HEK293T (cell line): ENCODE data around the gene MPP3.

Experiments
- CTCF ChIA-PET: fragments of 350-600 bp; formaldehyde crosslinking; extraction: SDS; loops from one replicate; lab custom pipeline; 2021; ENCODE audit warnings: antibody characterized with exemption, inconsistent platforms; lab: Yijun Ruan, JAX
- POLR2A ChIA-PET: fragments of 350-600 bp; formaldehyde crosslinking; extraction: SDS; loops from one replicate; lab custom pipeline; 2020; ENCODE audit warnings: antibody characterized with exemption, inconsistent platforms; lab: Yijun Ruan, JAX
- DNase-seq: peaks from one replicate; pipeline ENCODE4 v3.0.0; 2012; ENCODE audit warnings: mixed read lengths; ENCODE audit errors: extremely low spot score
- ARNT ChIP-seq: fragments of 450-650 bp; IDR thresholded peaks from 2 replicates; pipeline ENCODE4 v1.6.1; 2017; ENCODE audit warnings: mild to moderate bottlenecking
- BHLHE40 ChIP-seq: fragments of 450-650 bp; IDR thresholded peaks from 2 replicates; pipeline ENCODE4 v1.6.1; 2016; ENCODE audit warnings: mild to moderate bottlenecking, moderate library complexity, borderline replicate concordance
- CTBP1 ChIP-seq: fragments of 450-650 bp; IDR thresholded peaks from 2 replicates; pipeline ENCODE4 v1.6.1; 2016; ENCODE audit warnings: borderline replicate concordance
- ELF4 ChIP-seq: fragments of 450-650 bp; IDR thresholded peaks from 2 replicates; pipeline ENCODE4 v1.6.1; 2017; ENCODE audit warnings: antibody characterized with exemption
- FOXA1 ChIP-seq: fragments of 450-650 bp; IDR thresholded peaks from 2 replicates; pipeline ENCODE4 v1.6.1; 2016; ENCODE audit warnings: mild to moderate bottlenecking
- FOXK2 ChIP-seq: fragments of 450-650 bp; IDR thresholded peaks from 2 replicates; pipeline ENCODE4 v1.6.1; 2016; ENCODE audit warnings: mild to moderate bottlenecking
- FOXM1 ChIP-seq: fragments of 450-650 bp; IDR thresholded peaks from 2 replicates; pipeline ENCODE4 v1.6.1; 2017; ENCODE audit warnings: mild to moderate bottlenecking, borderline replicate concordance
- HDGF ChIP-seq: fragments of 450-650 bp; IDR thresholded peaks from 2 replicates; pipeline ENCODE4 v1.6.1; 2017; ENCODE audit warnings: antibody characterized with exemption, borderline replicate concordance
- L3MBTL2 ChIP-seq: fragments of 450-650 bp; conservative IDR thresholded peaks from 2 replicates; pipeline ENCODE4 v1.6.1; 2016; ENCODE audit warnings: mild to moderate bottlenecking
- LEF1 ChIP-seq: fragments of 450-650 bp; IDR thresholded peaks from 2 replicates; pipeline ENCODE4 v1.6.1; 2017; ENCODE audit warnings: mild to moderate bottlenecking, borderline replicate concordance
- NFRKB ChIP-seq: fragments of 450-650 bp; IDR thresholded peaks from 2 replicates; pipeline ENCODE4 v1.6.1; 2016; ENCODE audit warnings: mild to moderate bottlenecking, moderate library complexity
- SP1 ChIP-seq: fragments of 450-650 bp; IDR thresholded peaks from 2 replicates; pipeline ENCODE4 v1.6.1; 2017
- SUZ12 ChIP-seq: fragments of 450-650 bp; IDR thresholded peaks from 2 replicates; pipeline ENCODE4 v1.6.1; 2016; ENCODE audit warnings: mild to moderate bottlenecking
- TARDBP ChIP-seq: fragments of 450-650 bp; IDR thresholded peaks from 2 replicates; pipeline ENCODE4 v1.6.1; 2016
- ZNF384 ChIP-seq: fragments of 450-650 bp; IDR thresholded peaks from 2 replicates; pipeline ENCODE4 v1.6.1; 2016
- TF ChIP-seq, protein P1 (sequence below): fragments of 450-650 bp; IDR thresholded peaks from 2 replicates; pipeline ENCODE4 v1.6.1; 2016

MPP3 gene

DNA sequence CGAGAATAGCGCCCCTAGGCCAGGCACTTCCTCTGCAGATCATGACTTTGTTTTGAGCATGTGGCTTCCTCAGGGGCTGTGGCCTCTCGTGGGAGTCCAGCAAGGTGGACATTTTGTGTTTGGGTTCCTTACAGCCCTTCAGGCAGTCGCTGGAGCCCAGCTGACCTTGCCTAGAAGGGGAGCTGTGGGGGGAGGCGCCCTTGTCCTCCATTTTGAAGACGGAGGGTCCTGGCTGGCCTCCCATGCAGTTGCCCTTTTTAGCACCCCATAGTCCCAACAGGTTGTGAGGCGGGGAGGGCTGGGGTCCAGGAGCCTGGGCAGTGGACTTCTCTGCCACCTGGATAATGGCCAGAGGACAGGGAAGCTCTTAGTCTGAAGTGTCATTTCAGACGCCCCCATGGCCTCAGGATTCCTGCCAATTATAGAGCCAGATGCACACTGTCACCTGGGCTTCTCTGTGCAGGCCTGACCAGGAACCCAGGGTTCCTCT, 75.7 kb downstream of the MPP3 start:
- DNase-seq, result no peak
- TF ChIP-seq BHLHE40 (no peak), CTBP1 (no peak), ARNT (no peak), ELF4 (no peak), HDGF (no peak), FOXM1 (no peak), SP1 (no peak), SUZ12 (no peak), ZNF384 (no peak), LEF1 (no peak), NFRKB (no peak)
- TF ChIP-seq, protein P1, sequence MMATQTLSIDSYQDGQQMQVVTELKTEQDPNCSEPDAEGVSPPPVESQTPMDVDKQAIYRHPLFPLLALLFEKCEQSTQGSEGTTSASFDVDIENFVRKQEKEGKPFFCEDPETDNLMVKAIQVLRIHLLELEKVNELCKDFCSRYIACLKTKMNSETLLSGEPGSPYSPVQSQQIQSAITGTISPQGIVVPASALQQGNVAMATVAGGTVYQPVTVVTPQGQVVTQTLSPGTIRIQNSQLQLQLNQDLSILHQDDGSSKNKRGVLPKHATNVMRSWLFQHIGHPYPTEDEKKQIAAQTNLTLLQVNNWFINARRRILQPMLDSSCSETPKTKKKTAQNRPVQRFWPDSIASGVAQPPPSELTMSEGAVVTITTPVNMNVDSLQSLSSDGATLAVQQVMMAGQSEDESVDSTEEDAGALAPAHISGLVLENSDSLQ, result no peak
- ChIA-PET POLR2A (interaction anchor here (0.8 kb wide), 1 partner anchor 44 kb away, joined by 5 read pairs; no protein-coding TSS in a partner anchor), CTCF (interaction anchor here (7.1 kb wide), 1 partner anchor 64 kb away, joined by 118 read pairs; no protein-coding TSS in a partner anchor)

DNA sequence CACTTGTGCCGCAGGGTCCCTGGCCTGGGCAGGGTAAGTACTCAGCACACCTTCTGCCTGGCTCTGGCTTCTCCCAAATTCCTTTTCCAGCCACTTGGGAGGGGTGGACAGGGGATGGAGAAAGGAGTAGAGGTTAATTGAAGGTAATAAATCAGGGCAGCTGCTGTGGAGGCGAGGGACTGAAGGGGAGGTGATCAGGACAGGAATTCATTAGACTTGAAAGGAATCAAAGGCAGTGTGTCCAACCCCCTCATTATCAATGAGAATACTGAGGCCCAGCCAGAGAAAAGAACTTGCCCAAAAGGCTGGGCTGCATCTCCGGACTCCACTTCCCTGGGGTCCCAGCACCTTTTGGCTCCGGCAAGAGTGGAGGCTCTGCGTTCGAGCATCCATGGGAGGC, 76.7 kb downstream of the MPP3 start:
- CTCF ChIA-PET, result interaction anchor here (0.6 to 7.1 kb wide), 2 partner anchors 10 to 63 kb away, joined by 3 to 118 read pairs; no protein-coding TSS in a partner anchor
- TF ChIP-seq HDGF (no peak), BHLHE40 (no peak), FOXA1 (no peak), FOXM1 (no peak), ELF4 (no peak), ARNT (no peak), LEF1 (no peak), SP1 (no peak), CTBP1 (no peak), SUZ12 (no peak), ZNF384 (no peak), FOXK2 (no peak), L3MBTL2 (no peak), TARDBP (no peak), NFRKB (no peak)
- TF ChIP-seq, protein P1, result no peak
- DNase-seq, result no peak
- POLR2A ChIA-PET, result no interaction called here

DNA sequence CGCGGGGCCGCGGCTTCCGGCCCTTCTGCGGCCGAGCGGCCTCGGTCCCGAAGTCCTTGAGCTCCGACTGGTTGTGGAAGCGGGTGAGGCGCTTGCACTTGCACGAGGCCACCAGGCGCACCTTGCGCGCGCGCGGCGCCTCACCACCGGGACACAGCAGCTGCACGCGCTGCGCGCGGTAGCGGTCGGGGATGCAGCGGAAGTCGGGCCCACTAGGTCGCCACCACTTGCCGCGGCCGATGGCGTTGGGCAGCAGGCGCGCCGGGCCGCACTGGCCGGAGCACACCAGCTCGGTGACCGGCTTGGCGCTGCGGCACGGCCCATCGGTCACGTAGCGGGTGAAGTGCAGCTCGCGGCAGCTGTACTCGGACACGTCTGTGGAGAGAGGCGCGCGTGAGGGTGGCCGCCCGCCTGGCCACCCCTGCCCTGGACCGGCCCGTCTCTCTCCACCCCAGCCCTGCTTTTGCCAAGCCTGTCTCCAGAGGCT, 77.5 kb downstream of the MPP3 start:
- POLR2A ChIA-PET, result no interaction called here
- CTCF ChIA-PET, result interaction anchor here (0.6 kb wide), 1 partner anchor 210 kb away, joined by 4 read pairs; no protein-coding TSS in a partner anchor
- no peak for TF ChIP-seq FOXM1
- no peak for TF ChIP-seq FOXA1
- TF ChIP-seq LEF1, result no peak
- TF ChIP-seq CTBP1, result no peak
- no peak for TF ChIP-seq FOXK2
- no peak for TF ChIP-seq ARNT
- TF ChIP-seq TARDBP, result no peak
- no peak for TF ChIP-seq L3MBTL2
- no peak for TF ChIP-seq NFRKB
- no peak for TF ChIP-seq SUZ12
- TF ChIP-seq SP1, result no peak
- TF ChIP-seq, protein P1, result no peak
- TF ChIP-seq HDGF, result no peak
- no peak for TF ChIP-seq ELF4
- no peak for TF ChIP-seq BHLHE40
- TF ChIP-seq ZNF384, result no peak
- no peak for DNase-seq

DNA sequence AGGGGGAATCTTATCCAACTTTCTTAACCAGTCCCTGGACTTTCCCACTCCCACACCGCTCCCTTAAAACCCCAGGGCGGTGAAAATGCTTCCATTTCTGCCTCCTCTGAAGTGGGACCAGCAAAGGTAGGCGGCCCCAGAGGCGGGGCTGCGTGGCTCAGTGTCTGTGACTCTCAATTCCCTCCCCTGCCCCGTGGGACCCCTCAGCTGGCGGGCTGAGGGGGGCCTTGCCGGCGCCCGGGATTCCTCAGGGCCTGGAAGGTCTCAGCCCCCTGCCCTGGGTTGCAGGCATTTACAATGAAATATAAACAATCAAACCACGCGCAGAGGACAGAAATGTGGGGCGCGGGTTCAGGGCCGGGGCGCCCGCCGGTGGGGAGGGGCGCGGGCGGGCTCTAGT, 78.0 kb downstream of the MPP3 start:
- ChIA-PET CTCF (interaction anchor here (0.6 kb wide), 1 partner anchor 210 kb away, joined by 4 read pairs; no protein-coding TSS in a partner anchor), POLR2A (no interaction called here)
- no peak for DNase-seq
- TF ChIP-seq BHLHE40 (no peak), NFRKB (no peak), ELF4 (no peak), HDGF (no peak), CTBP1 (no peak)
- TF ChIP-seq, protein P1, result no peak

DNA sequence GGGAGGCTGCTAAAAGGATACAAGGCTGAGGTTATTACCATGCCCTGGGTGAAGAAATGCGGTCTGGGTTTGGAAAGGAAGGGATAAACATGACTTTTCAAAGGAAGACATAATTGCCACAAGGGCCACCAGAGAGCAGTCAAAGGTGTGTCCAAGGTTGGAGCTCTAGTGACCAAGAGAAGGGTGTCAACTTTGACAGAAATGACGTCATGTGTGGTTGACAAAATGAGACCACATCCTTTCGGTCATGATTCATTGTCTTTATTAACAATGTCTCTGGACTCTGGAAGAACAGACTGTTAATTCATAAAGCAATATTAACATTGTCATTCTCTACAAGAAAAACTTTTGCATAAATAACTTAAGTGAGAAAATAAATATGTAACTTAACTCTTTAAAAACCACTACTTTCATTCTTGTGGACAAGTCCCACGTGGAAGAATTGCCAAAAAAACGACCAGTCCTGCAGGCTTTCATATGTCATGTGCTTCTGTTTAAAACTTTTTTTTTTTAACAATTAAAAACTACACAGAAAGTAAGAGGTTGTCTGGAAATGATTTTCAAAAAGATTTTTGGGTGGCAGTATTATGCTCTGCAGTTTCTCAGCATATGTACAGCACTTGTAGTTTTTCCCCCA, 79.3 kb downstream of the MPP3 start:
- POLR2A ChIA-PET, result no interaction called here
- CTCF ChIA-PET, result interaction anchor here (0.7 kb wide), 1 partner anchor 58 kb away, joined by 3 read pairs; no protein-coding TSS in a partner anchor
- DNase-seq, result no peak
- no peak for TF ChIP-seq TARDBP
